Neural progenitor cell (in vitro differentiated cells): Measurements from ENCODE around the gene ZBED1.

Experiments
- EZH2 ChIP-seq: fragments of 200-600 bp; sonication (generic); IDR thresholded peaks from 2 replicates; pipeline ENCODE4 v1.6.1; 2017; ENCODE audit warnings: antibody characterized with exemption, mild to moderate bottlenecking, moderate library complexity
- TF ChIP-seq, protein P1 (sequence below): fragments of 200-600 bp; sonication (generic); IDR thresholded peaks from 2 replicates; pipeline ENCODE4 v1.5.1; 2017; ENCODE audit warnings: antibody characterized with exemption, mild to moderate bottlenecking

DNA sequence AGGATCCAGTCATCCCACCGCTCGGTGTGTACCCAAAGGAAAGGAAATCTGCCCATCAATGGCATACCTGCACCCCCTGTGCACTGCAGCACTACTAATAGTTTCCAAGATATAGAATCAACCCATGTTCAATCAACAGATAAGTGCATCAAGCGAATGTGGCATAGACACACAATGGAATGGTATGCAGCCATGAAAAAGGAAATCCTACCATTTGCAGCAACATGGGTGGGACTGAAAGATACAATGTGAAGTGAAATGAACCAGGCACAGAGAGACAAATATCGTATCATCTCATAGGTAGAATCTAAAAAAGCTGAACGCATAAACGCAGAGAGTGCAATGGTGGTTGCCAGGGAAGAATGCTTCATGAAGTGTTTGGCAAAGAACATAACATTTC lies 42.5 kb downstream of the ZBED1 start:
- TF ChIP-seq, protein P1, sequence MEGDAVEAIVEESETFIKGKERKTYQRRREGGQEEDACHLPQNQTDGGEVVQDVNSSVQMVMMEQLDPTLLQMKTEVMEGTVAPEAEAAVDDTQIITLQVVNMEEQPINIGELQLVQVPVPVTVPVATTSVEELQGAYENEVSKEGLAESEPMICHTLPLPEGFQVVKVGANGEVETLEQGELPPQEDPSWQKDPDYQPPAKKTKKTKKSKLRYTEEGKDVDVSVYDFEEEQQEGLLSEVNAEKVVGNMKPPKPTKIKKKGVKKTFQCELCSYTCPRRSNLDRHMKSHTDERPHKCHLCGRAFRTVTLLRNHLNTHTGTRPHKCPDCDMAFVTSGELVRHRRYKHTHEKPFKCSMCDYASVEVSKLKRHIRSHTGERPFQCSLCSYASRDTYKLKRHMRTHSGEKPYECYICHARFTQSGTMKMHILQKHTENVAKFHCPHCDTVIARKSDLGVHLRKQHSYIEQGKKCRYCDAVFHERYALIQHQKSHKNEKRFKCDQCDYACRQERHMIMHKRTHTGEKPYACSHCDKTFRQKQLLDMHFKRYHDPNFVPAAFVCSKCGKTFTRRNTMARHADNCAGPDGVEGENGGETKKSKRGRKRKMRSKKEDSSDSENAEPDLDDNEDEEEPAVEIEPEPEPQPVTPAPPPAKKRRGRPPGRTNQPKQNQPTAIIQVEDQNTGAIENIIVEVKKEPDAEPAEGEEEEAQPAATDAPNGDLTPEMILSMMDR, result no peak
- no peak for TF ChIP-seq EZH2
